SU-DHL-6 (cell line): ENCODE data around the gene RUNX1.
"Not testable (repeated sequence)": the region's sequence is repeated elsewhere in the genome, so short reads cannot be mapped to it uniquely, and the experiment has no call there.

Source experiments
- EZH2phosphoT487 ChIP-seq: fragments of 200-600 bp; sonication (generic), shearing (Covaris generic); conservative IDR thresholded peaks from 2 replicates; pipeline ENCODE4 v1.6.1; 2018; ENCODE audit warnings: mild to moderate bottlenecking, antibody characterized with exemption, low read length, moderate library complexity, mixed read lengths
- TF ChIP-seq, protein P1 (sequence below): fragments of 200-600 bp; sonication (generic); IDR thresholded peaks from one replicate; pipeline ENCODE4 v1.5.1; 2017; ENCODE audit warnings: antibody characterized with exemption, mild to moderate bottlenecking, low read length, moderate library complexity; ENCODE audit not compliant: insufficient read depth, poor library complexity, severe bottlenecking

DNA sequence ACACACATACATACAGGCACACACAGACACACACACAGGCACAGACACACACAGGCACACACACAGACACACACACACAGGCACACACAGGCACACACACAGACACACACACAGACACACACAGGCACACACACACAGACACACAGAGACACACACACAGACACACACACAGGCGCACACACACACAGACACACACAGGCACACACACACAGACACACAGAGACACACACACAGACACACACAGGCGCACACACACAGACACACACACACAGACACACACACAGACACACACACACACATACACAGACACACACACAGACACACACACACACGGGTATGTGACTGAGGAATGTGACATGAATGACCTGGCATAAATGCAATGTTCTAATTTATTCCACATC, 55.6 kb downstream of the RUNX1 start:
- TF ChIP-seq, protein P1, sequence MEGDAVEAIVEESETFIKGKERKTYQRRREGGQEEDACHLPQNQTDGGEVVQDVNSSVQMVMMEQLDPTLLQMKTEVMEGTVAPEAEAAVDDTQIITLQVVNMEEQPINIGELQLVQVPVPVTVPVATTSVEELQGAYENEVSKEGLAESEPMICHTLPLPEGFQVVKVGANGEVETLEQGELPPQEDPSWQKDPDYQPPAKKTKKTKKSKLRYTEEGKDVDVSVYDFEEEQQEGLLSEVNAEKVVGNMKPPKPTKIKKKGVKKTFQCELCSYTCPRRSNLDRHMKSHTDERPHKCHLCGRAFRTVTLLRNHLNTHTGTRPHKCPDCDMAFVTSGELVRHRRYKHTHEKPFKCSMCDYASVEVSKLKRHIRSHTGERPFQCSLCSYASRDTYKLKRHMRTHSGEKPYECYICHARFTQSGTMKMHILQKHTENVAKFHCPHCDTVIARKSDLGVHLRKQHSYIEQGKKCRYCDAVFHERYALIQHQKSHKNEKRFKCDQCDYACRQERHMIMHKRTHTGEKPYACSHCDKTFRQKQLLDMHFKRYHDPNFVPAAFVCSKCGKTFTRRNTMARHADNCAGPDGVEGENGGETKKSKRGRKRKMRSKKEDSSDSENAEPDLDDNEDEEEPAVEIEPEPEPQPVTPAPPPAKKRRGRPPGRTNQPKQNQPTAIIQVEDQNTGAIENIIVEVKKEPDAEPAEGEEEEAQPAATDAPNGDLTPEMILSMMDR: not testable (repeated sequence)
- not testable (repeated sequence) for TF ChIP-seq EZH2phosphoT487
